Liver (tissue), 2 donors: ENCODE results near the gene PIGK.

Experiments used
- CTCF ChIP-seq: fragments of 150-350 bp; IDR thresholded peaks from 2 replicates; pipeline ENCODE4 v1.5.1; 2017; ENCODE audit warnings: improper control_type of control experiment, low read depth, low read length; ENCODE audit not compliant: missing input control
- FOXA1 ChIP-seq: IDR thresholded peaks from 2 replicates; pipeline ENCODE4 v1.6.1; 2016; ENCODE audit warnings: antibody characterized with exemption
- MAX ChIP-seq: IDR thresholded peaks from 2 replicates; pipeline ENCODE4 v1.6.1; 2016; ENCODE audit warnings: antibody characterized with exemption
- REST ChIP-seq: IDR thresholded peaks from 2 replicates; pipeline ENCODE4 v1.6.1; 2016; ENCODE audit warnings: antibody characterized with exemption, mild to moderate bottlenecking
- ZBTB33 ChIP-seq: IDR thresholded peaks from 2 replicates; pipeline ENCODE4 v1.6.1; 2016; ENCODE audit warnings: antibody characterized with exemption
- donor health status: healthy.

GRCh38 chr1:77218477-77219165 lies 609 bp downstream of the PIGK start:
- no peak for TF ChIP-seq CTCF
- TF ChIP-seq FOXA1: no peak
- TF ChIP-seq MAX: no peak
- no peak for TF ChIP-seq REST
- TF ChIP-seq ZBTB33: no peak
